Measurements from ENCODE around the gene ATAD3B. TPM values are rescaled to one million over a fixed set of nuclear protein-coding genes. Genes with fewer than 3 reads are reported as not detected.
"Not testable (repeated sequence)": the region's sequence is repeated elsewhere in the genome, so short reads cannot be mapped to it uniquely, and the experiment has no call there.

ATAD3B gene
- total RNA-seq, 1 donor from 2014 or later: 9.5 TPM

GRCh38 chr1:1522536-1522935 lies 51.0 kb downstream of the ATAD3B start:
- intact Hi-C loops (cut with micrococcal nuclease); ATAC-seq; DNase-seq: not testable (repeated sequence)

DNA sequence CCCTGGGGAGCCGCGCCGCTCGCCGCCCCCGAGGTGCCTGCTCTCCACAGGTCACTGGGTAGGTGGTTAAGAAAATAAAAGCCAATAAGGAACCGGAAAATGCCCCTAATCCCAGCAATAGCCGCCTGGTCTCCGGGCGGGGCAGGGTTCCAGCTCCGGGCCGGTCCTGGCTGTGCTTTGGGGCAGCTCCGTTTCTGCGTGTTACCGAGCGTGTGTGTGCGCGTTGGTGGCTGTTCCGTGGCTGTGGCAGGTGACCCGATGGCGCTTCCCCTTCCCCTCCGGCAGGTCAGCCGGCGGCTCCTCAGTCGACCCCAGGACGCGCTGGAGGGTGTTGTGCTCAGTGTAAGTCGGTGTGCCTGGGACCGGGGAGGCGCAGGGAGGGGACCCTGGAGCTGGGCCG lies 51.7 kb downstream of the ATAD3B start:
- intact Hi-C loops (cut with micrococcal nuclease); ATAC-seq; DNase-seq: not testable (repeated sequence)

GRCh38 chr1:1523651-1524050 lies 52.1 kb downstream of the ATAD3B start:
- intact Hi-C loops (cut with micrococcal nuclease); ATAC-seq; DNase-seq: not testable (repeated sequence)

- DNase-seq; ATAC-seq; intact Hi-C loops (cut with micrococcal nuclease): not testable (repeated sequence)
Measured at GRCh38 chr1:1524750-1525383, 53.3 kb downstream of the ATAD3B start.

GRCh38 chr1:1526476-1526875 lies 54.9 kb downstream of the ATAD3B start:
- ATAC-seq; intact Hi-C loops (cut with micrococcal nuclease); DNase-seq: not testable (repeated sequence)

DNA sequence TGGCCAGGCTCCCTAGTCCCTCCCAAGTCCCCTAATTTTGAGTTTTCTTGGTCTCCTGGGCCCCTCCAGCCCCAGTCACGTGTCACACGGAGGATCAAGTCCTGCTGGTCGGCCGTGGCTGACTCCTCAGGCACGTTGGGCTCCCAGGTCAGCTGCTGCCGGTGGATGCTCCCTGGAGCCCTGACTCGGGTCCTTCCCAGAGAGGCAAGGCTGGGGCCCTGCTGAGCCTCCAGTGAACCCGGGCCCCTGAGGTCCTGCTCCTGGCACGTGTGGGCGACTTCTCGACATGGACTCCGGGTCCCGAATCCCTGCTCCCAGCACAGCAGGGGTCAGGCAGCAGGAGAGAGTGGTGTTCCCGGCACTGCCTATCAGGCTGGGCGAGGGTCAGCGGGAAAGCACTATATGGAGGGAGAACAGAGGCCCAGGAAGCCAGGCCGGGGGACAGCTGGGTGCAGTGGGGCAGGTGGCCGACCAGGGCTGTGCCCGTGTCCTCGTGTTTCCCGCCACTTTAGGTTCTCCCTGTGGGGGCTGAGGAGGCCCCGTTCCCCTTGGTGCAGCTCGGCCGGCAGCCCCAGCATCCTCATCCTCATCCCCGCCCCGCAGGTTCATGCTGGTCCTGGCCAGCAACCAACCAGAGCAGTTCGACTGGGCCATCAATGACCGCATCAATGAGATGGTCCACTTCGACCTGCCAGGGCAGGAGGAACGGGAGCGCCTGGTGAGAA lies 55.7 kb downstream of the ATAD3B start:
- DNase-seq (no peak), ATAC-seq (no peak)
- intact Hi-C loops (cut with micrococcal nuclease): no loop called here

DNA sequence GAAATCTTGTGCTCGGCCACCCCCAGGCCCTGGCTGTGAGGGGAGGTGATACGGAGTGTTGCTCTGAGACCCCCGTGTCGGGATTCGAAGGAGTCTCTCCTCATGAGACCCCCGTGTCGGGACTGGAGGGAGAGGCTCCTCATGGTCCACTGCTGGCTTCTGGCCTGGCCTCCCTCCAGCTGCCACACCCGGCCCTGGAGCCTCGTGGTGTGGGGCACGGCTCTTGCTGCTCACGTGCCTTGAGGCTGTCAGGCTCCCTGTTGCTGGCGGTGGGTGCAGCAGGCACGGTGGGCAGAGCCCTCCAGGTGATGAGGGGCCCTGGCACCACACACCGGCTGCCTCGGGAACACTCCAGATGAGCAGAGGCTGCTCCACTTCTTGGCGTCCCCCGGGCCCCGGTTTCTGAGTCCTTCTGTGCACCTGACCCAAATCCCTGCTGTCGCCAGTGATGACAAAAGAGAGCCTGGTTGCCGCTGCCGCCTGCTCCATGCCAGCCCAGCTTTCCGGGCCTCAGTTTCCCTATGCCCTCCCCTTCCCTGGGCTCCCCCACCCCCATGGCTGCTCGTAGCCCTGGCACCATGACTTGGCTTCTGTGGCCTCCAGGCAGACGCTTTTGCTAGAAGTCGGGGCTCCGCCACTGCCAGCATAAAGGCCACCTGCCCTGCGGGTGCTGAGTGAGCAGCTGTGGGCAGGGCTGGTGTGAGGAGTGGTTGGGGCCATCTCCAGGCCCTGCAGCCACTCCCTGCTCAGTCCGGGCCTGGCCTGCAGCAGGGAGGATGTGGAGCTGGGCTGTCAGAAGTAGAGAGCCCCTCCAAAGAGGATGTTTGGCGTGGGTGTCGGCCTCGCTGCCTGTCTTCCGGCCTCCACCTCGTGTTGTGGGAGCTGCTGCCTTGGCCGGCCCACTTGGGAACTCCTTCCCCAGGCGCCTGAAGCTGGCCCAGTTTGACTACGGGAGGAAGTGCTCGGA lies 57.0 kb downstream of the ATAD3B start:
- intact Hi-C loops (cut with micrococcal nuclease): no loop called here
- DNase-seq (no peak), ATAC-seq (no peak)

GRCh38 chr1:1529321-1529720 lies 57.8 kb downstream of the ATAD3B start:
- intact Hi-C loops (cut with micrococcal nuclease): no loop called here
- DNase-seq (no peak), ATAC-seq (no peak)

DNA sequence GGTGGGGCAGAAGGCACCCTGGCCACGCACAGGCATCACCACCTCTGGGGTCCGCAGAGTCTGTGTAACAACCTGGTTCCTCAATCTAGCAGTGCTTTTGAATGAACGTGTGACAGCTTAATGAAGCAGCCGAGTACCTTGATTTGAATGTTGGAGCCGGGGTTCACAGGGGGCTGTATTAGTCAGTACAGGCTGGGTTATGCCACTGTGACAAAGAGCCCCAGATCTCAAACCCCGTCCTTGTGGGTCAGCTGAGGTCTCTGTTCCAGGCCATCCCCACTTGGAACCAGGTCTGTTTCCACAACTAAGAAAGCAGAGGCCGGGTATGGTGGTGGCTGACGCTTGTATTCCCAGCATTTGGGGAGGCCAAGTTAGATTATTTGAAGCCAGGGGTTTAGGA lies 58.4 kb downstream of the ATAD3B start:
- no peak for ATAC-seq
- no peak for DNase-seq
- intact Hi-C loops (cut with micrococcal nuclease): no loop called here

DNA sequence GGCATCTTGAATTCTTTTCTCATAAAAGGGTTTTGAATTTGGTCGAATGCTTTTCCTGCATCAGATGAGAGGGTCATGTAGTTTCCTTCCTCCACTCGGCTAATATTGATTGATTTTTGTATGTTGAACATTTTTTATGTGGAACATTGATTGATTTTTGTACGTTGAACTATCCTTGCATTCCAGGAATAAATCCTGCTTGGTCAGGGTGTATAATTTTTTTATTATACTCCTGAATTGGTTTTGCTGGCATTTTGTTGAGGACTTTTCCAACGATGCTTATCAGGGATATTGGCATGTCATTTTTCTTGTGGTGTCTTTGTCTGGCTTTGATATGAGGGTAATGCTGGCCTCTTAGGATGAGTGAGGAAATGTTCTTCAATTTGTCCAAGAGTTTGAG lies 60.4 kb downstream of the ATAD3B start:
- intact Hi-C loops (cut with micrococcal nuclease): no loop called here
- ATAC-seq: no peak
- no peak for DNase-seq

- peak; percentile 54 for DNase-seq
- peak; percentile 78 for ATAC-seq
- intact Hi-C loops (cut with micrococcal nuclease): not testable (repeated sequence)
Measured at GRCh38 chr1:1533176-1533893, 61.8 kb downstream of the ATAD3B start.

- intact Hi-C loops (cut with micrococcal nuclease); DNase-seq: not testable (repeated sequence)
- peak; percentile 1 for ATAC-seq
Measured at GRCh38 chr1:1533894-1534291, 62.3 kb downstream of the ATAD3B start.

DNA sequence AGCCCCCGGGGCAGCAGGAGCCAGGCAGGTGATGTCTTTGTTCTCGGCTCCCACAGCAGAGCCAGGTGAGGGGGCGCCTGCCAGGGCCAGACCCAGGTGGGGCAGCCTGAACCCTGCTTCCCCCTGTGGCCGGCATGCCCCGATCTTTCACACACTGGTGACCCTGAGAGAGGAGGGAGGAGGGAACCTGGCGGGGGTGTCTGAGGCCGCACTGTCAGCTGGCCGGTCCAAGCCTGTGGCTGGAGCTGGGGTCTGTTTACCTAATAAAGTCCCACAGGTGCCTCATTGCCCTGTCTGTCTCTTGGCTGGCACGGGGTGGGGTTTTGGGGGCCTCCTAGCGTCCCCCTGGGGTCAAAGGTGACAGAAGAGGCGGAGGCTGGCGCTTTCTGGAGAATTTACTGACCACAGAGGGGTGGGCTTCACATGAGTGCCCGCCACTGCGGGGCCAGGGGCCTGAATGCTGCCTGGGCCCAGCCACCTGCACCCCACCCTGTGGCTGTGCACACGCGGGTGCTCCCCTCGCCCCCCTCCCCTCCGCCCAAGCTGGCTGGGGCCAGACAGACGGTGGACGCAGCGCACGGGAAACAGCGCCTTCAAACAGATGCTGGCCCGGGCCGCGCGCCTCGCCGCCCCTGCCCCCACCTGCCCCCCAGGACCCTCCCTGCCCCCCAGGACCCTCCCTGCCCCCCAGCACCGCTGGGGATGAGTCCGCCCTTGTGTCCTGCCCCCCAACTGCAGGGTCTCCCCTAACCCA lies 63.0 kb downstream of the ATAD3B start:
- ATAC-seq (no peak), DNase-seq (no peak)

GRCh38 chr1:1535201-1536018 lies 63.8 kb downstream of the ATAD3B start:
- ATAC-seq (no peak), DNase-seq (no peak)
- intact Hi-C loops (cut with micrococcal nuclease): no loop called here

More for the DNA sequence above, 63.0 kb downstream of the ATAD3B start:
- intact Hi-C loops (cut with micrococcal nuclease): no loop called here

DNA sequence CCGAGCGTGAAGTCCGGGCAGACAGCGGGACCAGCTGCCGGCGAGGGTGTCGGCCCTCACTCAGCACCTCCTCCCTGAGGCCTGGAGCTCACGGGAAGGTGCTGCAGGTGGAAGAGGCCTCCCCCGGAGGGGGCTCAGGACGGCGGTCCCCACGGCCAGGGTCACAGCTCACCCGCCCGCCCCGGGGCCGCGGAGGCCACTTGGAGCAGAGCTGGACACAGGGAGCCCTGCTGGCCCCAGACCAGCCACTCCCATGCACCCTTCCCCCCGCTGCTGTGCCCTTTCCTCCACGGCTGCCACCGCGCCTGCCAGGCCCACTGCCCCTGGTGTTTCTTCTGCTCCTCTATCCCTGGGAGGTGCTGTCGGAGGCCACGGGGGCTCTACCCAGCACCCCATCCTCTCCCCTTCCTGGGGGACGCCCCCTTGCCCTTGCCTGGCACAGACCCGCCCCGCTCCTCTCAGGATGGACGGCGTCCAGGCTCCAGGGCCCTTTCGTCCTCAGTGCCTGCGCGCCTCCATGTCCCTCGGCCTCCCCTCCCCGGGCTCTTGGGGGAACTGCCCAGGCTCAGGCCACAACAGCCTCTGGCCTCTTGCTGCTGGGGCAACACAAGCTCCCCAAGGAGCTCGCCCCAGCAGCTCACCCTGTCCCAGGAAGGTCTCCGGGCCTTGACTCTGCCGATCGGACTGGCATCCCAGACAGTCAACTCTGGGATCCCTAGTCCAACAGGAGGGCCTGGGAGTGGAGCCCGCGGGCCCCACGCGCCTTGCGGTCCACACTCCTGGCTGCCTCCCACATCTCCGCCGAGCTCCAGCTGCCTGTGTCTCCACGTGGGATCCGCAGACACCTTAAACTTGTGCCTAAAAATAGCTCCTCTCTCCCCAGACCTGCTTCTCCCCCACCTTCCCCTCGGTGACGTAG lies 64.7 kb downstream of the ATAD3B start:
- DNase-seq (no peak), ATAC-seq (no peak)
- intact Hi-C loops (cut with micrococcal nuclease): no loop called here

GRCh38 chr1:1536938-1537546 lies 65.5 kb downstream of the ATAD3B start:
- no peak for DNase-seq
- intact Hi-C loops (cut with micrococcal nuclease): no loop called here
- ATAC-seq: no peak
